HG02763 (cell line): ENCODE data around the gene CA10.

ENCODE experiments used
- ATAC-seq: cut with Tn5 transposase; IDR thresholded peaks from one replicate; pipeline ENCODE4 v1.9.1; 2021; ENCODE audit warnings: mild to moderate bottlenecking, moderate library complexity; ENCODE audit not compliant: unreplicated experiment

The CA10 gene

GRCh38 chr17:52147872-52148271 lies 10.6 kb downstream of the CA10 start:
- ATAC-seq: peak; percentile 68

GRCh38 chr17:52147431-52147830 lies 11.1 kb downstream of the CA10 start:
- no peak for ATAC-seq

- ATAC-seq: no peak
These were observed 13.0 kb downstream of the CA10 start for GRCh38 chr17:52145476-52145875.

GRCh38 chr17:52143542-52143941 lies 15.0 kb downstream of the CA10 start:
- no peak for ATAC-seq

- ATAC-seq: no peak
These were observed 17.9 kb downstream of the CA10 start for GRCh38 chr17:52140601-52141000.

GRCh38 chr17:52138752-52139151 lies 19.8 kb downstream of the CA10 start:
- no peak for ATAC-seq

GRCh38 chr17:52138350-52138749 lies 20.2 kb downstream of the CA10 start:
- ATAC-seq: no peak

- no peak for ATAC-seq
These were observed 22.3 kb downstream of the CA10 start for GRCh38 chr17:52136166-52136565.

- no peak for ATAC-seq
These were observed 23.9 kb downstream of the CA10 start for GRCh38 chr17:52134641-52135040.

- ATAC-seq: no peak
These were observed 29.8 kb downstream of the CA10 start for GRCh38 chr17:52128721-52129120.

- ATAC-seq: no peak
These were observed 33.5 kb downstream of the CA10 start for GRCh38 chr17:52124993-52125392.

- ATAC-seq: no peak
These were observed 34.0 kb downstream of the CA10 start for GRCh38 chr17:52124561-52124960.

GRCh38 chr17:52120465-52120864 lies 38.0 kb downstream of the CA10 start:
- no peak for ATAC-seq

- ATAC-seq: no peak
These were observed 47.5 kb downstream of the CA10 start for GRCh38 chr17:52110923-52111581.

GRCh38 chr17:52106638-52107261 lies 51.8 kb downstream of the CA10 start:
- ATAC-seq: no peak

- ATAC-seq: no peak
These were observed 52.4 kb downstream of the CA10 start for GRCh38 chr17:52106072-52106471.

- no peak for ATAC-seq
These were observed 52.9 kb downstream of the CA10 start for GRCh38 chr17:52105591-52105990.

GRCh38 chr17:52096056-52096455 lies 62.5 kb downstream of the CA10 start:
- ATAC-seq: no peak

GRCh38 chr17:52084176-52084575 lies 74.3 kb downstream of the CA10 start:
- no peak for ATAC-seq

GRCh38 chr17:52079496-52079895 lies 79.0 kb downstream of the CA10 start:
- no peak for ATAC-seq

- no peak for ATAC-seq
These were observed 86.8 kb downstream of the CA10 start for GRCh38 chr17:52071712-52072111.

- ATAC-seq: no peak
These were observed 93.7 kb downstream of the CA10 start for GRCh38 chr17:52064791-52065211.

- no peak for ATAC-seq
These were observed 109.0 kb downstream of the CA10 start for GRCh38 chr17:52049496-52049895.
